HCT116 (cell line): ENCODE measurements around the gene SIRPA. TPM values are rescaled to one million over a fixed set of nuclear protein-coding genes. Genes with fewer than 3 reads are reported as not detected.

Source experiments
- ATAC-seq: fragments of 200-7000 bp; cut with Tn5 transposase; 2 replicates; pipeline ENCODE4 v1.9.1; 2020; ENCODE audit warnings: mild to moderate bottlenecking, moderate library complexity
- BruUV-seq: library from RNA; stranded (reverse); fragments of 400-500 nt; replicated peaks from 2 replicates; lab custom pipeline; 2021; lab: Mats Ljungman, UMichigan
- CTCF ChIA-PET: fragments of 300-600 bp; sonication (Branson Sonifier 250); formaldehyde crosslinking; loops from one replicate; lab custom pipeline; 2021; ENCODE audit warnings: antibody characterized with exemption; lab: Charles Lee
- POLR2A ChIA-PET: fragments of 300-600, 350-600 bp; sonication (Branson Sonifier 250); formaldehyde crosslinking; loops from one replicate; lab custom pipeline; 2021; ENCODE audit warnings: antibody characterized with exemption; lab: Charles Lee
- RAD21 ChIA-PET, 2 experiments: fragments of 300-600 bp; sonication (Branson Sonifier 250); formaldehyde crosslinking; loops; one replicate each; lab custom pipeline; 2023; ENCODE audit warnings: low total read pairs in 2 of 2; ENCODE audit not compliant: uncharacterized antibody in 2 of 2, unreplicated experiment in 2 of 2, low non-redundant PET in 1 of 2; lab: Charles Lee
- DNase-seq: peaks from one replicate; pipeline ENCODE4 v3.0.0-alpha.2; 2010; ENCODE audit warnings: low read depth, low spot score
- H2AFZ ChIP-seq: fragments of 200-600 bp; shearing (Covaris generic), sonication (generic); 2 replicates; pipeline ENCODE4 v1.6.1; 2017; ENCODE audit warnings: low read depth, mixed run types, mixed read lengths, antibody characterized with exemption, low read length; ENCODE audit not compliant: poor library complexity, severe bottlenecking
- H3K27ac ChIP-seq: 2 replicates; pipeline ENCODE4 v1.5.1; 2012; ENCODE audit warnings: low read depth, low read length
- H3K27me3 ChIP-seq: fragments of 200-600 bp; sonication (generic); 2 replicates; pipeline ENCODE4 v1.6.1; 2016; ENCODE audit warnings: mixed run types, low read length, mixed read lengths; ENCODE audit not compliant: insufficient read depth
- H3K36me3 ChIP-seq, 2 experiments: fragments of 200-500 bp in 1 of 2; fragments of 200-600 bp in 1 of 2; sonication (Bioruptor generic) in 1 of 2; sonication (generic) in 1 of 2; 2 replicates each; pipeline versions ENCODE4 v1.5.1 to v1.6.1; 2014 to 2016; ENCODE audit warnings: low read length in 2 of 2, inconsistent platforms in 1 of 2, mixed read lengths in 1 of 2, mixed run types in 1 of 2; ENCODE audit not compliant: insufficient read depth in 2 of 2, control insufficient read depth in 1 of 2
- H3K4me1 ChIP-seq, 2 experiments: fragments of 200-600 bp in 1 of 2; sonication (generic) in 1 of 2; 2 replicates each; pipeline versions ENCODE4 v1.5.1 to v1.6.1; 2012 to 2017; ENCODE audit warnings: low read length in 2 of 2, inconsistent platforms in 1 of 2, mild to moderate bottlenecking in 1 of 2, mixed read lengths in 1 of 2, mixed run types in 1 of 2, moderate library complexity in 1 of 2; ENCODE audit not compliant: insufficient read depth in 2 of 2, control insufficient read depth in 1 of 2
- H3K4me2 ChIP-seq: fragments of 200-600 bp; sonication (generic); 2 replicates; pipeline ENCODE4 v1.6.1; 2017; ENCODE audit warnings: mixed run types, low read length, mixed read lengths
- H3K4me3 ChIP-seq, 2 experiments: fragments of 200-600 bp in 1 of 2; sonication (generic) in 1 of 2; replicated peaks in 1 of 2; 2 replicates each; pipeline ENCODE4 v1.5.1; 2011 to 2016; ENCODE audit warnings: low read length in 2 of 2, control low read depth in 1 of 2, low read depth in 1 of 2, mild to moderate bottlenecking in 1 of 2, mixed read lengths in 1 of 2, mixed run types in 1 of 2
- H3K79me2 ChIP-seq: fragments of 200-600 bp; sonication (generic); 2 replicates; pipeline ENCODE4 v1.6.1; 2017; ENCODE audit warnings: mild to moderate bottlenecking, mixed run types, low read length, moderate library complexity, mixed read lengths; ENCODE audit not compliant: insufficient read depth
- H3K9ac ChIP-seq: fragments of 200-600 bp; sonication (generic); 2 replicates; pipeline ENCODE4 v1.6.1; 2016; ENCODE audit warnings: low read length, mixed read lengths
- H3K9me2 ChIP-seq: fragments of 200-600 bp; sonication (generic), shearing (Covaris generic); 2 replicates; pipeline ENCODE4 v1.6.1; 2017; ENCODE audit warnings: mixed run types, mild to moderate bottlenecking, moderate library complexity; ENCODE audit not compliant: insufficient read depth
- H3K9me3 ChIP-seq, 2 experiments: fragments of 200-500 bp in 1 of 2; fragments of 200-600 bp in 1 of 2; sonication (Bioruptor generic) in 1 of 2; sonication (generic) in 1 of 2; 2 replicates each; pipeline ENCODE4 v1.6.1; 2014 to 2017; ENCODE audit warnings: low read length in 2 of 2, mixed read lengths in 2 of 2, inconsistent platforms in 1 of 2, low read depth in 1 of 2, mild to moderate bottlenecking in 1 of 2, mixed run types in 1 of 2, moderate library complexity in 1 of 2; ENCODE audit not compliant: control insufficient read depth in 1 of 2, insufficient read depth in 1 of 2
- H4K20me1 ChIP-seq: fragments of 200-600 bp; sonication (generic), shearing (Covaris generic); 2 replicates; pipeline ENCODE4 v1.6.1; 2017; ENCODE audit warnings: mixed run types, mild to moderate bottlenecking, moderate library complexity; ENCODE audit not compliant: insufficient read depth
- ATF3 ChIP-seq: IDR thresholded peaks from 2 replicates; pipeline ENCODE4 v1.6.1; 2012
- CBX3 ChIP-seq: IDR thresholded peaks from 2 replicates; pipeline ENCODE4 v1.6.1; 2012; ENCODE audit warnings: low read depth
- CEBPB ChIP-seq: IDR thresholded peaks from 2 replicates; pipeline ENCODE4 v1.6.1; 2012; ENCODE audit warnings: low read depth
- CTCF ChIP-seq, 3 experiments: fragments of 200-600 bp in 1 of 3; sonication (generic) in 1 of 3; IDR thresholded peaks in 2 of 3; conservative IDR thresholded peaks in 1 of 3; 2 replicates each; pipeline ENCODE4 v1.5.1; 2012 to 2017; ENCODE audit warnings: low read depth in 2 of 3, low read length in 2 of 3, antibody characterized with exemption in 1 of 3, borderline replicate concordance in 1 of 3, control low read depth in 1 of 3, mild to moderate bottlenecking in 1 of 3, mixed read lengths in 1 of 3, mixed run types in 1 of 3, moderate library complexity in 1 of 3; ENCODE audit not compliant: insufficient read depth in 1 of 3
- EZH2 ChIP-seq: fragments of 200-600 bp; sonication (generic); IDR thresholded peaks from 2 replicates; pipeline ENCODE4 v1.6.1; 2017; ENCODE audit warnings: antibody characterized with exemption, mixed run types
- FOSL1 ChIP-seq: IDR thresholded peaks from 2 replicates; pipeline ENCODE4 v1.6.1; 2012; ENCODE audit warnings: low read depth
- JUND ChIP-seq: IDR thresholded peaks from 2 replicates; pipeline ENCODE4 v1.6.1; 2012
- MAX ChIP-seq: IDR thresholded peaks from 2 replicates; pipeline ENCODE4 v1.6.1; 2012
- POLR2A ChIP-seq: IDR thresholded peaks from 2 replicates; pipeline ENCODE4 v1.7.0; 2011; ENCODE audit warnings: borderline replicate concordance; ENCODE audit not compliant: insufficient read depth, insufficient read length; ENCODE audit errors: extremely low read depth
- RAD21 ChIP-seq: IDR thresholded peaks from 2 replicates; pipeline ENCODE4 v1.6.1; 2012; ENCODE audit warnings: low read depth, mild to moderate bottlenecking
- REST ChIP-seq: IDR thresholded peaks from 2 replicates; pipeline ENCODE4 v1.6.1; 2012; ENCODE audit warnings: low read depth
- SIN3A ChIP-seq: IDR thresholded peaks from 2 replicates; pipeline ENCODE4 v1.6.1; 2012; ENCODE audit warnings: low read depth
- SP1 ChIP-seq: IDR thresholded peaks from 2 replicates; pipeline ENCODE4 v1.6.1; 2012; ENCODE audit warnings: low read depth
- SRF ChIP-seq: IDR thresholded peaks from 2 replicates; pipeline ENCODE4 v1.6.1; 2012; ENCODE audit warnings: low read depth
- TCF7L2 ChIP-seq: IDR thresholded peaks from 2 replicates; pipeline ENCODE4 v1.7.0; 2011; ENCODE audit warnings: borderline replicate concordance, inconsistent platforms; ENCODE audit not compliant: insufficient read depth, insufficient read length; ENCODE audit errors: extremely low read depth
- YY1 ChIP-seq: IDR thresholded peaks from 2 replicates; pipeline ENCODE4 v1.6.1; 2011; ENCODE audit warnings: low read length, low read depth, moderate library complexity, mild to moderate bottlenecking; ENCODE audit not compliant: insufficient replicate concordance; ENCODE audit errors: extremely low read depth
- ZBTB33 ChIP-seq: IDR thresholded peaks from 2 replicates; pipeline ENCODE4 v1.6.1; 2011; ENCODE audit warnings: mild to moderate bottlenecking, low read length, moderate library complexity; ENCODE audit not compliant: insufficient replicate concordance; ENCODE audit errors: extremely low read depth
- ZFX ChIP-seq: fragments of 450-650 bp; IDR thresholded peaks from 2 replicates; pipeline ENCODE4 v1.6.1; 2017
- ZNF274 ChIP-seq: fragments of 200-500 bp; sonication (Bioruptor generic); IDR thresholded peaks from 2 replicates; pipeline ENCODE4 v1.6.1; 2014; ENCODE audit warnings: mild to moderate bottlenecking, low read depth, low read length, inconsistent platforms
- intact Hi-C: fragments of 100-400 bp; cut with micrococcal nuclease; formaldehyde crosslinking; loops from 2 replicates; pipeline ENCODE4 v1.10.0; 2022
- total RNA-seq: library from RNA; stranded (reverse); gene quantifications from one replicate; pipeline ENCODE4 v1.2.1, GENCODE V29; 2021; ENCODE audit not compliant: unreplicated experiment

SIRPA gene
- total RNA-seq, 1 experiment from 2014 or later = 15.3 TPM

GRCh38 chr20:1874450-1875182 is 20.6 kb upstream of the SIRPA start:
- no peak overlapping the region for H3K9ac ChIP-seq
- H3K4me1 ChIP-seq = peaks cover 0 to 6% of the 10 kb centered on the region in 2 experiments; a peak in 1 of 4 replicates
- intact Hi-C loops = no loop called here
- H3K9me2 ChIP-seq = no peaks in the 10 kb centered on the region
- H3K36me3 ChIP-seq = no peaks in the 10 kb centered on the region
- no peak overlapping the region for H2AFZ ChIP-seq
- RAD21 ChIA-PET = no interaction called here
- no peak overlapping the region for H3K4me2 ChIP-seq
- POLR2A ChIA-PET = no interaction called here
- TF ChIP-seq ATF3 (no peak), POLR2A (no peak), JUND (no peak), RAD21 (no peak), SP1 (no peak), TCF7L2 (no peak), REST (no peak), MAX (no peak), CEBPB (no peak), SIN3A (no peak), ZFX (no peak), CTCF (IDR thresholded peaks at IDR 0.05 in 2 of 3, conservative IDR thresholded peaks at IDR 0.05 in 1 of 3; ENCODE audit: borderline replicate concordance in 1 of 3, insufficient read depth in 1 of 3, low read depth in 2 of 3, low read length in 2 of 3) (no peak), SRF (no peak), EZH2 (no peak), YY1 (no peak), CBX3 (no peak), ZNF274 (no peak), ZBTB33 (no peak), FOSL1 (no peak)
- H3K27me3 ChIP-seq = no peaks in the 10 kb centered on the region
- H3K27ac ChIP-seq = no peak overlapping the region
- H3K9me3 ChIP-seq = no peaks in the 10 kb centered on the region
- BruUV-seq = no TSS peak
- no peak for ATAC-seq
- H3K4me3 ChIP-seq = no peak overlapping the region
- H3K79me2 ChIP-seq = no peaks in the 10 kb centered on the region
- no peaks in the 10 kb centered on the region for H4K20me1 ChIP-seq
- DNase-seq = no peak
- CTCF ChIA-PET = no interaction called here
